VCaP (cell line): ENCODE data around the gene RPS6KA6.
"Not testable (repeated sequence)": the region's sequence is repeated elsewhere in the genome, so short reads cannot be mapped to it uniquely, and the experiment has no call there.

Experiments used
- H3K27ac ChIP-seq: fragments of 450-650 bp; 2 replicates; pipeline ENCODE4 v1.5.1; 2017
- CTCF ChIP-seq: fragments of 450-650 bp; conservative IDR thresholded peaks from 2 replicates; pipeline ENCODE4 v1.5.1; 2017; ENCODE audit warnings: mild to moderate bottlenecking, moderate library complexity

The RPS6KA6 gene

GRCh38 chrX:84144991-84145390, 43.0 kb downstream of the RPS6KA6 start:
- no peak overlapping the region for H3K27ac ChIP-seq
- TF ChIP-seq CTCF, result no peak

- no peak overlapping the region for H3K27ac ChIP-seq
- TF ChIP-seq CTCF, result no peak
Observed at GRCh38 chrX:84144281-84144680, 43.7 kb downstream of the RPS6KA6 start.

GRCh38 chrX:84133023-84133422, 55.0 kb downstream of the RPS6KA6 start:
- no peak for TF ChIP-seq CTCF
- H3K27ac ChIP-seq, result no peak overlapping the region

- TF ChIP-seq CTCF, result no peak
- H3K27ac ChIP-seq, result no peak overlapping the region
Observed at GRCh38 chrX:84123585-84123984, 64.4 kb downstream of the RPS6KA6 start.

GRCh38 chrX:84118769-84119168, 69.2 kb downstream of the RPS6KA6 start:
- H3K27ac ChIP-seq, result peak overlapping the region; percentile 46
- TF ChIP-seq CTCF, result no peak

GRCh38 chrX:84118315-84118714, 69.7 kb downstream of the RPS6KA6 start:
- TF ChIP-seq CTCF, result no peak
- peak overlapping the region; percentile 46 for H3K27ac ChIP-seq

GRCh38 chrX:84108584-84108983, 79.4 kb downstream of the RPS6KA6 start:
- no peak for TF ChIP-seq CTCF
- no peak overlapping the region for H3K27ac ChIP-seq

- TF ChIP-seq CTCF, result no peak
- H3K27ac ChIP-seq, result no peak overlapping the region
Observed at GRCh38 chrX:84099120-84099519, 88.9 kb downstream of the RPS6KA6 start.

- not testable (repeated sequence) for H3K27ac ChIP-seq
Observed at GRCh38 chrX:84079479-84080197, 108.4 kb downstream of the RPS6KA6 start.
